ENCODE results near the gene ZHX3. TPM values are rescaled to one million over a fixed set of nuclear protein-coding genes. Genes with fewer than 3 reads are reported as not detected.

The ZHX3 gene
- total and polyA plus RNA-seq, 10 of the 15 experiments (the other 5 are each of a cell fraction or from before 2014, with no cell fraction given): 1.3 to 14.0 (median 5.0) TPM

DNA sequence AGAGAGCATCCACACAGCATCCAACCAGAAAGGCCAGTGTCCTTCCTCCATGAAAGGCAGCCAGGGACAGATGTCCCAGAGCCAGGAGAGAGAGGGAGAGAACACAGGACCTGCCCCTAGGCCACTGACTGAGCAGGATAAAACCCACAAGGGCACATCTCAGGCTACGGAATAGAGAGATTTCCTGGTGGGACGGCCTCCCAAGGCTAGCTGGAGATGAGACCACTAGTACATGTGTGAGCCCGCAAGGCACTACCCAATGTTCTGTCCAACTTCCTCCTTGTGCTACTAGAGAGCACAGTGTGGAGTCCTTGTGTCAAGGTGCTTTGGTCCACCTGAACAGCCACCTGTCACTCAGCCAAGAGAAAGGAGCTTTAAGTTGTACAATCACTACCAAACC is 136.0 kb downstream of the ZHX3 start:
- no peak for FAIRE-seq
- no peak for DNase-seq (ENCODE audit: low read depth, low spot score)
- WGBS (ENCODE audit: insufficient coverage, insufficient replicate concordance, low lambda C conversion rate, missing lambda C conversion rate): 83% methylated on average over 3 of the region's 3 CpGs
- Histone ChIP-seq H3K9ac (ENCODE audit: control insufficient read depth, insufficient read depth, low read length) (no peak overlapping the region), H3K4me3 (no peak overlapping the region), H3K79me2 (ENCODE audit: control insufficient read depth, insufficient read depth, low read length) (no peaks in the 10 kb centered on the region), H2AFZ (ENCODE audit: control insufficient read depth, low read depth, low read length) (no peak overlapping the region), H3K4me1 (ENCODE audit: control insufficient read depth, insufficient read depth, low read length) (no peaks in the 10 kb centered on the region), H4K20me1 (ENCODE audit: control insufficient read depth, insufficient read depth) (no peaks in the 10 kb centered on the region), H3K36me3 (ENCODE audit: control insufficient read depth in 2 of 2, insufficient read depth in 2 of 2, low read length in 1 of 2) (peaks cover 0 to 6% of the 10 kb centered on the region in 2 experiments; a peak in 1 of 4 replicates), H3K4me2 (ENCODE audit: control insufficient read depth, insufficient read depth) (no peak overlapping the region), H3K27me3 (replicated peaks in 1 of 2; ENCODE audit: control insufficient read depth in 2 of 2, insufficient read depth in 2 of 2, low read length in 1 of 2) (no peaks in the 10 kb centered on the region), H3K9me3 (replicated peaks; ENCODE audit: control insufficient read depth, insufficient read depth, low read length) (no peaks in the 10 kb centered on the region), H3K27ac (ENCODE audit: control insufficient read depth, insufficient read depth) (no peak overlapping the region)
- CTCF ChIA-PET: interaction anchor here (1.0 to 1.7 kb wide), 3 partner anchors 11 to 52 kb away, joined by 3 to 5 read pairs (median 3); no protein-coding TSS in a partner anchor
- RAD21 ChIA-PET (ENCODE audit: unreplicated experiment): no interaction called here
- POLR2A ChIA-PET: no interaction called here
- SMC1A ChIA-PET (ENCODE audit: uncharacterized antibody, unreplicated experiment): no interaction called here
- no peak for TF ChIP-seq CHD1 (IDR thresholded peaks at IDR 0.05; ENCODE audit: low read depth, low read length)
- TF ChIP-seq CREB1 (IDR thresholded peaks at IDR 0.05; ENCODE audit: low read depth): no peak
- no peak for TF ChIP-seq MYC (IDR thresholded peaks at IDR 0.05; ENCODE audit: insufficient read depth, insufficient read length, insufficient replicate concordance, low read length, severe bottlenecking)
- TF ChIP-seq ZNF217 (IDR thresholded peaks at IDR 0.05): no peak
- ATAC-seq: no peak; the same call in 2 of the 3 replicates
- no TSS peak for BruUV-seq (replicated peaks)
- intact Hi-C loops (cut with micrococcal nuclease; ENCODE audit: unreplicated experiment) (no loop called here), in situ Hi-C loops (cut with MboI) (no loop called here)

DNA sequence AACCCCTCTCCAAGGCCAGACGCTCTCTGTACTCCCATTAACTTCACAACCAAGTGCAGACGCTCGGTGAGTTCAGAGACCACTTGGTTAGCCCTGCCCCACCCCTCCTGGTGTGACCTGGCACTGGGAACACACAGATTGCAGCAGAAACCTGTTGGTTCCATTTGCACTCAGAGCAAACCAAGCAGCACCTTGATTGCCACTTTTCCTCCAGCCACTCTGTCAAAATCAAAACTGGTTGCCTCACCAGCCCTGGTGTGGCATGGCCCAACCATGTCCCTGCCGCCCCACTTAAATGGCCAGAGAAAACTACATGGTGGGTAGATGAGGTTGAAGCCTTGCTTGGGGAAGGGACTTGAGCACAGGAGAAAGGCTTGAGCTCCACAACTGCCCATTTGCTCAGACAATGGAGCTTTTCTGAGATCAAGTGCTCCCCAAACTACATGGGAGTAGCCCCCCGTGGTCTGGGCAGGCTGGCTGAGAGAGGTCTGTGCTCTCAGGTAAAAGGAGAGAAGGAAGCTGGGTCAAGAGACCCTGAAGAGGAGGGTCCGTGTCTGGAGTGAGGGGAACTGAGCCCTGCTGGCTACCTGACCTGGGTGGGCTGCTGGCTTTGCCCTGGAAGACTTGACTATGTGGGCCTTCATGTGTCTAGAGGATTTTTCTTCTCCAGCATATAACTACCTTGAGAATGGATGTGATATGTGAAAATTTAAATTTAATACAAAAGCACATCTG is 136.8 kb downstream of the ZHX3 start:
- no peaks in the 10 kb centered on the region for H3K79me2 ChIP-seq (ENCODE audit: control insufficient read depth, insufficient read depth, low read length)
- intact Hi-C loops (cut with micrococcal nuclease; ENCODE audit: unreplicated experiment) (no loop called here), in situ Hi-C loops (cut with MboI) (no loop called here)
- WGBS (ENCODE audit: insufficient coverage, insufficient replicate concordance, low lambda C conversion rate, missing lambda C conversion rate): 75% methylated on average over 6 of the region's 6 CpGs
- no peaks in the 10 kb centered on the region for H3K27me3 ChIP-seq (replicated peaks in 1 of 2; ENCODE audit: control insufficient read depth in 2 of 2, insufficient read depth in 2 of 2, low read length in 1 of 2)
- H3K9me3 ChIP-seq (replicated peaks; ENCODE audit: control insufficient read depth, insufficient read depth, low read length): no peaks in the 10 kb centered on the region
- H3K9ac ChIP-seq (ENCODE audit: control insufficient read depth, insufficient read depth, low read length): no peak overlapping the region
- H3K4me1 ChIP-seq (ENCODE audit: control insufficient read depth, insufficient read depth, low read length): no peaks in the 10 kb centered on the region
- H4K20me1 ChIP-seq (ENCODE audit: control insufficient read depth, insufficient read depth): no peaks in the 10 kb centered on the region
- DNase-seq (ENCODE audit: low read depth, low spot score) (no peak), ATAC-seq (no peak), FAIRE-seq (no peak)
- POLR2A ChIA-PET: interaction anchor here (0.6 kb wide), 1 partner anchor 362 kb away, joined by 4 read pairs; no protein-coding TSS in a partner anchor
- RAD21 ChIA-PET (ENCODE audit: unreplicated experiment): no interaction called here
- H3K4me2 ChIP-seq (ENCODE audit: control insufficient read depth, insufficient read depth): no peak overlapping the region
- CTCF ChIA-PET: interaction anchor here (1.7 kb wide), 1 partner anchor 10 kb away, joined by 5 read pairs; no protein-coding TSS in a partner anchor
- H3K27ac ChIP-seq (ENCODE audit: control insufficient read depth, insufficient read depth): no peak overlapping the region
- no peak for TF ChIP-seq ESRRA (IDR thresholded peaks at IDR 0.05; ENCODE audit: low read length)
- TF ChIP-seq POLR2A (IDR thresholded peaks at IDR 0.05; ENCODE audit: low read depth, low read length): 0 out of 2 replicates have a peak, but pooled peaks have one; percentile 22
- SMC1A ChIA-PET (ENCODE audit: uncharacterized antibody, unreplicated experiment): interaction anchor here (0.6 kb wide), 1 partner anchor 24 kb away, joined by 3 read pairs; no protein-coding TSS in a partner anchor
- no peak overlapping the region for H2AFZ ChIP-seq (ENCODE audit: control insufficient read depth, low read depth, low read length)
- no peak overlapping the region for H3K4me3 ChIP-seq
- BruUV-seq (replicated peaks): no TSS peak
- H3K36me3 ChIP-seq (ENCODE audit: control insufficient read depth in 2 of 2, insufficient read depth in 2 of 2, low read length in 1 of 2): peaks cover 1 to 12% of the 10 kb centered on the region in 2 experiments; a peak in 3 of 4 replicates
